ENCODE data around the gene ZNF616.

DNA sequence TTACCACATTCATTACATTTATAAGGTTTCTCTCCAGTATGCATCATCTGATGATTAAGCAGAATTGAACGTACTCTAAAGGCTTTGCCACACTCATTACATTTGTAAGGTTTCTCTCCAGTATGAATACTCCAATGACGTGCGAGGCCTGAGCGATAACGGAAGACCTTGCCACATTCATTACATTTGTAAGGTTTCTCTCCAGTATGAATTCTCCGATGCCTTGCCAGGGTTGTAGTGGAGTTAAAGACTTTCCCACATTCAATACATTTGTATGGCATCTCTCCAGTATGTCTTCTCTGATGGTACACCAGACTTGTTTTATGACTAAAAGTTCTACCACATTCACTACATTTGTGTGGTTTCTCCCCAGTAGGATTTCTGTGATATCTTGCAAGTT is 74.3 kb downstream of the ZNF616 start:
- TF ChIP-seq, protein P1, sequence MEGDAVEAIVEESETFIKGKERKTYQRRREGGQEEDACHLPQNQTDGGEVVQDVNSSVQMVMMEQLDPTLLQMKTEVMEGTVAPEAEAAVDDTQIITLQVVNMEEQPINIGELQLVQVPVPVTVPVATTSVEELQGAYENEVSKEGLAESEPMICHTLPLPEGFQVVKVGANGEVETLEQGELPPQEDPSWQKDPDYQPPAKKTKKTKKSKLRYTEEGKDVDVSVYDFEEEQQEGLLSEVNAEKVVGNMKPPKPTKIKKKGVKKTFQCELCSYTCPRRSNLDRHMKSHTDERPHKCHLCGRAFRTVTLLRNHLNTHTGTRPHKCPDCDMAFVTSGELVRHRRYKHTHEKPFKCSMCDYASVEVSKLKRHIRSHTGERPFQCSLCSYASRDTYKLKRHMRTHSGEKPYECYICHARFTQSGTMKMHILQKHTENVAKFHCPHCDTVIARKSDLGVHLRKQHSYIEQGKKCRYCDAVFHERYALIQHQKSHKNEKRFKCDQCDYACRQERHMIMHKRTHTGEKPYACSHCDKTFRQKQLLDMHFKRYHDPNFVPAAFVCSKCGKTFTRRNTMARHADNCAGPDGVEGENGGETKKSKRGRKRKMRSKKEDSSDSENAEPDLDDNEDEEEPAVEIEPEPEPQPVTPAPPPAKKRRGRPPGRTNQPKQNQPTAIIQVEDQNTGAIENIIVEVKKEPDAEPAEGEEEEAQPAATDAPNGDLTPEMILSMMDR (optimal IDR thresholded peaks at IDR 0.05 in 1 of 3, IDR thresholded peaks at IDR 0.05 in 1 of 3, conservative IDR thresholded peaks at IDR 0.05 in 1 of 3; ENCODE audit: extremely low read depth in 1 of 3, insufficient read depth in 2 of 3, low read length in 3 of 3): no peak
- TF ChIP-seq EZH2 (IDR thresholded peaks at IDR 0.05; ENCODE audit: low read length): no peak
